OCI-LY3 (cell line): ENCODE measurements around the gene MIPOL1.

ENCODE experiments used
- EZH2phosphoT487 ChIP-seq: fragments of 200-600 bp; shearing (Covaris generic); IDR thresholded peaks from 2 replicates; pipeline ENCODE4 v1.6.1; 2018; ENCODE audit warnings: antibody characterized with exemption, mixed run types, low read depth
- TF ChIP-seq, protein P1 (sequence below): fragments of 200-600, 300-600 bp; sonication (generic); IDR thresholded peaks from 2 replicates; pipeline ENCODE4 v1.5.1; 2014; ENCODE audit warnings: antibody characterized with exemption, low read length, low read depth

- TF ChIP-seq, protein P1, sequence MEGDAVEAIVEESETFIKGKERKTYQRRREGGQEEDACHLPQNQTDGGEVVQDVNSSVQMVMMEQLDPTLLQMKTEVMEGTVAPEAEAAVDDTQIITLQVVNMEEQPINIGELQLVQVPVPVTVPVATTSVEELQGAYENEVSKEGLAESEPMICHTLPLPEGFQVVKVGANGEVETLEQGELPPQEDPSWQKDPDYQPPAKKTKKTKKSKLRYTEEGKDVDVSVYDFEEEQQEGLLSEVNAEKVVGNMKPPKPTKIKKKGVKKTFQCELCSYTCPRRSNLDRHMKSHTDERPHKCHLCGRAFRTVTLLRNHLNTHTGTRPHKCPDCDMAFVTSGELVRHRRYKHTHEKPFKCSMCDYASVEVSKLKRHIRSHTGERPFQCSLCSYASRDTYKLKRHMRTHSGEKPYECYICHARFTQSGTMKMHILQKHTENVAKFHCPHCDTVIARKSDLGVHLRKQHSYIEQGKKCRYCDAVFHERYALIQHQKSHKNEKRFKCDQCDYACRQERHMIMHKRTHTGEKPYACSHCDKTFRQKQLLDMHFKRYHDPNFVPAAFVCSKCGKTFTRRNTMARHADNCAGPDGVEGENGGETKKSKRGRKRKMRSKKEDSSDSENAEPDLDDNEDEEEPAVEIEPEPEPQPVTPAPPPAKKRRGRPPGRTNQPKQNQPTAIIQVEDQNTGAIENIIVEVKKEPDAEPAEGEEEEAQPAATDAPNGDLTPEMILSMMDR, result no peak
- no peak for TF ChIP-seq EZH2phosphoT487
Observed at GRCh38 chr14:37558740-37559139, 361.0 kb downstream of the MIPOL1 start.
